Fibroblast of lung (primary cell): ENCODE results near the gene SAPCD2. TPM values are rescaled to one million over a fixed set of nuclear protein-coding genes. Genes with fewer than 3 reads are reported as not detected.

Experiments
- DNase-seq, 2 donors: peaks; one replicate each; pipeline versions ENCODE4 v3.0.0 to v3.0.0-alpha.2; 2010; ENCODE audit warnings: low read depth in 2 of 2
- H2AFZ ChIP-seq: 2 replicates; pipeline ENCODE4 v1.5.1; 2012; ENCODE audit warnings: low read length, control low read depth, inconsistent platforms
- H3K27ac ChIP-seq: 2 replicates; pipeline ENCODE4 v1.5.1; 2011; ENCODE audit warnings: low read length, control low read depth; ENCODE audit not compliant: insufficient read depth
- H3K27me3 ChIP-seq: 2 replicates; pipeline ENCODE4 v1.5.1; 2011; ENCODE audit warnings: mild to moderate bottlenecking, low read length; ENCODE audit not compliant: control insufficient read depth, insufficient read depth
- H3K36me3 ChIP-seq: 2 replicates; pipeline ENCODE4 v1.5.1; 2011; ENCODE audit warnings: low read length; ENCODE audit not compliant: control insufficient read depth, insufficient read depth
- H3K4me1 ChIP-seq: 2 replicates; pipeline ENCODE4 v1.5.1; 2011; ENCODE audit warnings: low read length; ENCODE audit not compliant: control insufficient read depth, insufficient read depth; ENCODE audit errors: extremely low read depth
- H3K4me2 ChIP-seq: 2 replicates; pipeline ENCODE4 v1.5.1; 2011; ENCODE audit warnings: low read length, control low read depth; ENCODE audit not compliant: insufficient read depth; ENCODE audit errors: extremely low read depth
- H3K4me3 ChIP-seq, 4 experiments: fragments of 200-600 bp in 1 of 4; sonication (generic) in 1 of 4; replicated peaks in 1 of 4; 2 replicates each; pipeline ENCODE4 v1.5.1; 2011 to 2016; ENCODE audit warnings: low read length in 4 of 4, low read depth in 3 of 4, mild to moderate bottlenecking in 3 of 4, control low read depth in 2 of 4, inconsistent platforms in 1 of 4, mixed read lengths in 1 of 4; ENCODE audit not compliant: insufficient read depth in 1 of 4; ENCODE audit errors: control extremely low read depth in 1 of 4
- H3K79me2 ChIP-seq: 2 replicates; pipeline ENCODE4 v1.5.1; 2012; ENCODE audit warnings: mild to moderate bottlenecking, low read length, inconsistent platforms; ENCODE audit not compliant: control insufficient read depth, insufficient read depth
- H3K9ac ChIP-seq: 2 replicates; pipeline ENCODE4 v1.5.1; 2011; ENCODE audit warnings: mild to moderate bottlenecking, low read length, control low read depth; ENCODE audit not compliant: insufficient read depth
- H3K9me3 ChIP-seq: 2 replicates; pipeline ENCODE4 v1.5.1; 2012; ENCODE audit warnings: low read depth, low read length; ENCODE audit not compliant: control insufficient read depth, insufficient read depth
- H4K20me1 ChIP-seq: 2 replicates; pipeline ENCODE4 v1.5.1; 2011; ENCODE audit warnings: low read length; ENCODE audit not compliant: control insufficient read depth, insufficient read depth; ENCODE audit errors: extremely low read depth
- CTCF ChIP-seq, 2 donors: IDR thresholded peaks in 1 of 2; conservative IDR thresholded peaks in 1 of 2; 1 replicate in 1 of 2; 2 replicates in 1 of 2; pipeline ENCODE4 v1.5.1; 2011 to 2012; ENCODE audit warnings: low read length in 2 of 2, control low read depth in 1 of 2, inconsistent platforms in 1 of 2, low read depth in 1 of 2, mild to moderate bottlenecking in 1 of 2
- EZH2 ChIP-seq: IDR thresholded peaks from 2 replicates; pipeline ENCODE4 v1.5.1; 2012; ENCODE audit warnings: low read length, control low read depth, mild to moderate bottlenecking; ENCODE audit errors: missing control alignments
- polyA plus RNA-seq, 2 donors: library from polyadenylated mRNA; depleted of rRNA in 1 of 2; stranded (reverse) in 1 of 2; unstranded in 1 of 2; fragments of >200 nt; gene quantifications; 2 replicates each; pipeline ENCODE4 v1.2.1, GENCODE V29; 2011 to 2012; ENCODE audit warnings: missing spikeins in 1 of 2
- total RNA-seq: library from RNA; depleted of rRNA; stranded (reverse); fragments of >200 nt; gene quantifications from 2 replicates; pipeline ENCODE4 v1.2.1, GENCODE V29; 2014

The SAPCD2 gene
- total and polyA plus RNA-seq, 2 donors (not counting 1 experiment from before 2014, with no cell fraction given): 0.85 to 2.8 TPM

GRCh38 chr9:137071282-137071681 lies 925 bp upstream of the SAPCD2 start:
- no peaks in the 10 kb centered on the region for H3K36me3 ChIP-seq
- H3K9ac ChIP-seq: no peak overlapping the region
- no peaks in the 10 kb centered on the region for H3K9me3 ChIP-seq
- no peak for DNase-seq
- peaks cover 10% of the 10 kb centered on the region for H3K4me1 ChIP-seq
- H4K20me1 ChIP-seq: no peaks in the 10 kb centered on the region
- no peaks in the 10 kb centered on the region for H3K27me3 ChIP-seq
- TF ChIP-seq CTCF (conservative IDR thresholded peaks at IDR 0.05 in 1 of 2, IDR thresholded peaks at IDR 0.05 in 1 of 2; ENCODE audit: low read depth in 1 of 2, low read length in 2 of 2): no peak
- no peak for TF ChIP-seq EZH2
- H3K4me3 ChIP-seq: no peak overlapping the region
- H2AFZ ChIP-seq: no peak overlapping the region
- no peak overlapping the region for H3K27ac ChIP-seq
- peak overlapping the region; percentile 82 for H3K4me2 ChIP-seq
- no peaks in the 10 kb centered on the region for H3K79me2 ChIP-seq

GRCh38 chr9:137070906-137071275 lies 534 bp upstream of the SAPCD2 start:
- DNase-seq: no peak
- Histone ChIP-seq H3K4me1 (peaks cover 10% of the 10 kb centered on the region), H3K9me3 (no peaks in the 10 kb centered on the region), H2AFZ (no peak overlapping the region), H3K27me3 (no peaks in the 10 kb centered on the region), H3K27ac (no peak overlapping the region), H4K20me1 (no peaks in the 10 kb centered on the region), H3K9ac (no peak overlapping the region), H3K4me3 (peak overlapping the region in 3 of 4 experiments; percentile 38 to 49 (median 44)), H3K36me3 (no peaks in the 10 kb centered on the region), H3K79me2 (no peaks in the 10 kb centered on the region), H3K4me2 (peak overlapping the region; percentile 82)
- TF ChIP-seq EZH2 (no peak), CTCF (conservative IDR thresholded peaks at IDR 0.05 in 1 of 2, IDR thresholded peaks at IDR 0.05 in 1 of 2; ENCODE audit: low read depth in 1 of 2, low read length in 2 of 2) (peak in 1 of 2 donors; percentile 6)

- Histone ChIP-seq H3K9me3 (no peaks in the 10 kb centered on the region), H2AFZ (no peak overlapping the region), H3K4me2 (peak overlapping the region; percentile 64), H3K36me3 (no peaks in the 10 kb centered on the region), H3K79me2 (no peaks in the 10 kb centered on the region), H3K4me3 (peak overlapping the region in 3 of 4 experiments; percentile 27 to 49 (median 27)), H4K20me1 (no peaks in the 10 kb centered on the region), H3K27ac (no peak overlapping the region), H3K27me3 (no peaks in the 10 kb centered on the region), H3K9ac (no peak overlapping the region), H3K4me1 (peaks cover 10% of the 10 kb centered on the region)
- DNase-seq: no peak
- TF ChIP-seq EZH2 (no peak), CTCF (conservative IDR thresholded peaks at IDR 0.05 in 1 of 2, IDR thresholded peaks at IDR 0.05 in 1 of 2; ENCODE audit: low read depth in 1 of 2, low read length in 2 of 2) (no peak)
Observed at GRCh38 chr9:137069508-137070091, 757 bp downstream of the SAPCD2 start.
